GM18861 (cell line): Measurements from ENCODE around the gene PLCB1.

Experiments used
- ATAC-seq: cut with Tn5 transposase; IDR thresholded peaks from one replicate; pipeline ENCODE4 v1.9.1; 2021; ENCODE audit not compliant: unreplicated experiment

The PLCB1 gene

DNA sequence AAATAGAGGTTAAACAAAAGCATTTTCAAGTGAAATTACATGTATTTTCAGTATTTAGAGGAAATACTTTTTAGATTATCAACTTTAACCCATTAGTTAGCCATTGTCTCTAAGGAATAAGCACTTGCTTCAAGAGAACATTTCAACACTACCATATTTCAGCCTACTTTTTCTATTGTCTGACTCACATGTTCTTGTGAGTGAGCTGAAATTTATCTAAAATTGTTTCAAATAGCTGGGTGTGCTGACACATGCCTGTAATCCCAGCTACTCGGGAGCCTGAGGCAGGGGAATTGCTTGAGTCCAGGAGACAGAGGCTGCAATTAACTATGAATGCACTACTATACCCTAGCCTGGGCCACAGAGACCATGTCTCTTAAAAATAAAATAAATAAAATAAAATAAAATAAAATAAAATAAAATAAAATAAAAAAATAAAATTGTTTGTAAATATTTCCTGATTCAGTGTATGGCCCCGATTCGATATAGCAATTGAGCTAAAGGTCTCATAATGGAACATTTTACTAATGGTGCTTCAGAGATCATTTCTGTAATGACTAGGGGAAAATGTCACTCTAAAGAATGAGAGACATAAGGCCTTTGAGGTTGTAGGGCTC is 612.3 kb downstream of the PLCB1 start:
- ATAC-seq: no peak

DNA sequence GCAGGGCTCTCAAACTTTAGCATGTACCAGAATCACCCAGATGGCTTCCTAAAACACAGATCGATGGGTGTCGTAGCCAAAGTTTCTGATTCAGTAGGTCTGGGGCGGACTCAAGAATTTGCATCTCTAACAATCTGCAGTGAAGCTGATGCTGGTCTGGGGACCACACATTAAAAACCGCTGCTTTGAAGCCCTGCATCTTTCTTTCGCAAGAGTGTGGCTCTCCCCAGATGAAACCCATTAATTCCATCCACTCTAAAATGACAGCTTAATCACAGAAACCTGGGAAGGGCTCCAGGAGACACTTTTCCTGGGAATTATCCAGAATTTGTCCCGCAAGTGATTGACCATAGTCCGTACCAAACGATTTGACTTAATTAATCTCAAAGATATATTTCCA is 617.0 kb downstream of the PLCB1 start:
- no peak for ATAC-seq

DNA sequence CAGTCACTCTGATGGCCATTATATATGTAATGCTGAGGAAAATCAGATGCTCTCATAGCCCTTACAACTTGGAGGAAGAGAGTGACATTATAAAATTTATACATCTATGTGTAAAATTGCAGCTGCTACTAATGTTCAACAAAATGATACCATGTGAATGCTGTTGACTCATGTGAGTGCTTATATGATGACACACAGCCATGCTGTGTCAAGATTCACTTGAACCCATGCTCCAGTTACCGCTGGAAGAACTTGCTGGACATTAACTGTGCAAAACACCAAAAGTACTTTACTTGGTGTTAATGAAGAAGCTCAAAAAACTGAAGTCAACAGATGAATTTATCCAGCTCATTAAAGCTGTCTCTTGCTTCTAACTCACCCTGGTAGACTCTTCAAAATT is 617.9 kb downstream of the PLCB1 start:
- ATAC-seq: no peak

DNA sequence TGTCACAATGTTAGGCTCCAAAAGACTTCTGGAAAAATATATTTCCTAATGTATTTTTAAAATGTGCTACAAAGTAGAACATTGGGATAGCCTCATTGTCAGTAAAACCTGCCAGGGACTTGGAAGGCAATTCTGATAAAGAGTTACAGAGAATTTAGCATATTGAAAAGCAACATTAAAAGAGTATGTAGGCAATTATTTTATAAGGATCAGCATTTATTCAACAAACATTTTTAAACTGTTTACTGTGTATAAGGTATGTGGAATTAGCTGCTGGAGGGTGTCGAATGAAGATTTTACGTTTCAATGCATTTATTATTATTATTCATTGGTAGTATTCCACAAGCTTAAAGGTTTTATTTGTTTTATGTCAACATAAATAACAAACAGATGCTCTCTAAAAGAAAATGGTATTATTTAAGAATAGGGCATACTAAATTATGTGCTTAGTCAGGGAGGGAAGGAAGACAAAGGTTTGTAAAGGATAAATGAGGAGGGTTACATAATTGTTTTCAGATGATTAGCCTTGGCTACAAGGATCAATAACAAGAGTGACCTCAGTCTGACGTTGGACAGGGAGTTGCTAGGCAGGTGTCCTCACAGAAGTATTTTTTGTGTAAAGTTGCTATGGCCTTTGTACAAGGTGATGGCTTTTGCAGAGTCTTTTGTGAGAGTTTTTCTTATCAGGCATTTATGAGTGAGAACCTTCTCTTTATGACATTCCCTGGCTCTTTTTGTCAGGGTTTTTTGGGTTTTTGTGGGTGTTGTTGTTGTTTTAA is 623.5 kb downstream of the PLCB1 start:
- no peak for ATAC-seq

DNA sequence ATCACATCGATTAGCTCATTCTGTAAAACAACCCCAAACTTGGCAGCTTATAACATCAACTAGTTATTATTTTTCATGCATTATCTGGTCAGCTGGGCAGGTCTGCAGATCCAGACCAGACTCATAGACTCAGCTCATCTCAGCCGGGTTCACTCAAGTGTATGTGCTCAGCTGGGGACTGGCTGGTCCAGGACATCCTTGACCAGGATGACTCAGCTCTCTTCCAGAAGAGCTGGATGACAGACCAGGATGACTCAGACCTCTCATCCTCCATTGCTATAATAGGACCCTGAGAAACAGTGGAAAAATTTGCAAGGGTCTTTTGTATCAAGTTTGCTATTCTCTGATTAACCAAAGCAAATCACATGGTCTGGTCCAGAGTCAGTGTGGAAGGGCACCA is 624.3 kb downstream of the PLCB1 start:
- no peak for ATAC-seq

DNA sequence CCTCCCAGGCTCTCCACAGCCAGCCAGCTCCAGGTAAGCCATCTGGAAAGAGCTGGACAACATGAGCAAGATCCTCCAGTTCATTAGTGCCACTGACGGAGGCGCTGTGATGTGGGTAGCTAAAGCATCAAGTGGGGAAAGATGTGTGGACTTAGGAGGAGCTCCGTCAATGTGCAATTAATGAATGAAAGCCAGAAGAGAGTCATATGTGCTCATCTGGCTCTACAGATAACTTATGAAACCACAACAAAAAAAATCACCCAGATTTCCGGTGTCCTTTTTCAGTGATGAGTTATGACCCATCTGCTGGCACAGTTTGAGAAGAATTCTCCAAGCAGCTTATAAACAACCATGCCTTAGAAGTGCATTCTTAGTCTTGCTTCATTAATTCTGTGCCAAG is 625.1 kb downstream of the PLCB1 start:
- ATAC-seq: no peak

DNA sequence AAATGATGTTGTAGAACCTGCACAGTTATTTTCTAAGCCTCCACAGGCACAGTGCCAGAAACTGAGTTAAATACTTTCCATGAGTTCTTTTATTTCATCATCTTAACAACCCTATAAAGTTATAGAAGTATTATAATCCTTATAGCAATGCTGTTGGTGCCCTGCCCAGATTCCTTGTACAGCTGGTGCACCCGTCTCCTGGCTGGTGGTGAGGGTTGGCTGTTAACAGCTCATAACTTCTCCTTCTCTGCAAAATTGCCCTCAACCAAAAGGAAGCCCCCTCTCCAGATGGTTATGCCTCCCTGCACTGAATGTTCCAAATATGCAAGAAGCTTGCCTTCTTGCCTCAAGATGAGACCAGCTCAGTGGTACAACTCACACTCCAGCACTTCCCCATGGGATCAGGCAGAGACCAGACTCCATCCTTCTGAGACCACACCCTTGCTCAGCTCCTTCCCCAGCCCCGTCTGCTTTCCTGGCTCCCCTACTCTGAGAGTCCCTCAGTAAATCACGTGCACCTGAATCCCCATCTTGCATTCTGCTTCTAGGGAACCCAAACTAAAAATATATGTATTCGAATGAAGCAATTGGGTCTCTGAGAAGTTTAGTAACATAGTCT is 632.4 kb downstream of the PLCB1 start:
- no peak for ATAC-seq

DNA sequence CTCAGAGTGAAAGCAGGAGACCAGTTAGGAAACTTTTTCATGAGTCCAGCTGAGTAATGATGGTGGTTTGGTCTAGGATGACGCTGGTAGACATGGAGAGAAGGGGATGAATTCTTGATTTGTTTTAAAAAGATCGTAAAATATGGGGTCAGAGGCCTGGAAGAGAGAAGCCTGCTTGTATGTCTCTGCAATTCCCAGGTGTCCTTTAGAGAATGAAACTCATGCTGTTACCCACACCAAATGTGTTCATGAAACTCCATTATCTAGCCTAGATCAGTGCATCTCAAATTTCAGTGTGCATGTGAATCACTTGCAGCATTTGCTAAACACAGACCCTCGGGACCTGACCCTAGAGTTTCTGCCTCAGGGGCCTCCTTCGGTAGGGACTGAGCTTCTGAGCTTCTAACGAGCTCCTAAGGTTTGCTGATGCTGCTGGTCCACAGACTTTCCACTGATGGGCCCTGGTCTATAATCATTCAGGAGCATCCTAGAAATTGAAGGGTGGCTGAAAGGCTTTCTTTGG is 634.9 kb downstream of the PLCB1 start:
- no peak for ATAC-seq

DNA sequence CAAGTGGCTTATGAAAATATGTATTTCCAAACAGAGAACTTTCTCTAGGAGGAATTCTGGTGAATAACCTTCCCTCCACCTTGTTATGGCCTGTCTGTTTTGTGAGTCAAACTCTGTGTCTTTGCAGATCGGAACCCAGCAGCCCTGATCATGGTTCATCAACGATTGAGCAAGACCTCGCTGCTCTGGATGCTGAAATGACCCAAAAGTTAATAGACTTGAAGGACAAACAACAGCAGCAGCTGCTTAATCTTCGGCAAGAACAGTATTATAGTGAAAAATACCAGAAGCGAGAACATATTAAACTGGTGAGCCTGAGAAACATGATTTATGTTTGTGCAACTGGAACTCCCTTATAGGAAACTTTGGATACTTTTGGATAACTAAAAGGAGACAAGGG is 642.3 kb downstream of the PLCB1 start:
- ATAC-seq: no peak

DNA sequence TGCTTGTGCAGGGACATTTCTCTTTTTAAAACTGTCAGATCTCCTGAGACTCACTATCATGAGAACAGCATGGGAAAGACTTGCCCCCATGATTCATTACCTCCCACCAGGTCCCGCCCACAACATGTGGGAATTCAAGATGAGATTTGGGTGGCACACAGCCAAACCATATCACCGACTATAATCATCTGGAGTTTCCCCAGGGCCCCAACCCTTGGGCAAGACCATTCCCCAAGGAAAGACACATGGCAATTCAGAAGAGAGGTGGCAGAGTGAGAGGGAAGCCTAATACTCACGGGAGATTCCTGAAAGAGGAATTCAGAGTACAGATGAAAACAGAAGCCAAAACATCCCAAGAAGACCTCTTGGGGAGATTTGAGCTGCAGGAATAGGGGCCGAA is 645.8 kb downstream of the PLCB1 start:
- no peak for ATAC-seq

DNA sequence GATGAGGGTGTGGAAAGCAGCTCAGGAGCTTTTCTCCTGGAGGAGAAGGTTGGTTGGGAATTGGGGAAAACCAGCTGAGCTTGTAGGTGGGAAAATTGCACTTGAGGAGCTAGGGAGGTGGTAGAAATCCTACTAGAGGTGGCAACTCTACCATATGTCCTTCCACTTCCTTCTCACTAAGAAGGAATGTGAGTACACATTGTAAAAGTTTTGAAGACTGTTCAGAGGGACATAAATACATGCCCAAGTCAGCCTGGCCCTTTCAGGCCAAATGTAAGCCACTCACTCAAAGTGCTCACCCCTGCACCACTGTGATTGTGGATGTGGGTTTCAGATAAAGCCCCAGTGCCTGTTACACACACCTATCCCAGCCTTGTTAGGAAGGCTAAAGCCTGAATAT is 646.3 kb downstream of the PLCB1 start:
- no peak for ATAC-seq

DNA sequence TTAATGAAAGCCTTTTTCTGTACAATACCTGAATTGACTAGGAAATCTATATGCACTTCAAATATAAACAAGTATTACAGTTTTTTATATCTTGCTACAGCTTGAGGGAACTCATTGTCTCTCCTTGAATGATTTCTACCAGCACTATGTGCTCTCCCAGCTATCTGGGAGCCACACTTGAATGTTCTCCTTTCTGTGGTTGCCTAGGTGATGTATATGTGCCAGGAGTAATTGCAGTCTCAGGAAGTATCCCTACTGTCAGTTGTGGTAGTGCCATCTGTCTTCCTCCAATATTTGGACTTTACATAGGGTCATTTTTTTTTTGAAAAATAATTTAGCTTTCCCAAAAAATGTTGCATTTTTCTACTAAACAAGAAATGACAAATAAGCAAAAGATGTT is 648.8 kb downstream of the PLCB1 start:
- no peak for ATAC-seq

DNA sequence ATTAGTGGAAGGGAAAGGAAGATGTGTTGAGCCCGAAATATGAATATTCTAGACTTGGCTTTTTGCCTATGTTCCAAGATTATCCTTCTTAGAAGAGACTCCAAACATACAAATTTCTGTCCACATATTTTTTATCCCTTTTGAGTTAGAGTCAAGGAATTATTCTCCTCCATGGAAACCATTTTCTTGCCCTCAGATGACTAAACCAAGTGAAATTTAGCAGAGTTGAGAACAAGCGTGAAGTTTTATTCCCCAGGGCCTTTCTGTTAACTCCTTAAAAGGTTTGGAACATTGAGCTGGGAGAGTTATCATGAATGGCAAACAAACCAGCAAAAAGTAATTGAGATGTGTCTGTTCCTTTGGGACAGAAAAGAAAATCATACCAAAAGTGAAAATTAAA is 650.7 kb downstream of the PLCB1 start:
- ATAC-seq: no peak

DNA sequence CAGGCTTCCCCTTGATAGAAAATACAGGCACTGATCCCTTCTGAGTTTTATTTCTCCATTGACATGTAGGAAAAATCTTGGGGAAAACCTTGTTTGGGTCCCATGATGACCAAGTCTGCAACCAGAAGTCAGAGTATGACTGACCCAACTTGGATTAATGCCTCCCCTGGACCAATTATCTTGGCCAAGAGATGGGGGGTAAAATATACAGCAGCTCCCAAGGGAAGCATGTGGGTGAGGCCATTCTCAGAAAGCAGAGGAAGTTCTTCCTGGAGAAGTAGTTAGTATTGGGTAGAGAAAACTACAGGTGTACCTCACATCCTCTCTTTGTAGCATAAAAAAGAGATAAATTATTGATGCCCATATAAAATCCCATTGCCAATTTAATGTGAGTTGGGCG is 651.7 kb downstream of the PLCB1 start:
- ATAC-seq: no peak

DNA sequence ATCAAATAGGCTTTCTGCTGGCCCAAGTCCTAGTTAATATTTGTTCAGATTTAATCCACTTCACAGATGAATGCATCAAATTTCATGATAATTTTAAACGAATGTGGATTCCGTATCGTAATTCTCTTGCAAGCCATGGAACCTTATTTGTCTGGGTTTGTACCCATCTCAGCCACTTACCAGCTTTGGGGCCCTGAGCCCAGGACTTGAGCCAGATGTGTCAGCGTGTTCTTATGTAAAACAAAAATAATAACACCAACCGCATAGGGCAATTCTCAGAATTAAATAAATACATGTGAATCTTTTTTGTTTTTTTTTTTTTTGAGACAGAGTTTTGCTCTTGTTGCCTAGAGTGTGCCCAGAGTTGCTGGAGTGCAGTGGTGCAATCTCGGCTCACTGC is 654.3 kb downstream of the PLCB1 start:
- ATAC-seq: no peak

DNA sequence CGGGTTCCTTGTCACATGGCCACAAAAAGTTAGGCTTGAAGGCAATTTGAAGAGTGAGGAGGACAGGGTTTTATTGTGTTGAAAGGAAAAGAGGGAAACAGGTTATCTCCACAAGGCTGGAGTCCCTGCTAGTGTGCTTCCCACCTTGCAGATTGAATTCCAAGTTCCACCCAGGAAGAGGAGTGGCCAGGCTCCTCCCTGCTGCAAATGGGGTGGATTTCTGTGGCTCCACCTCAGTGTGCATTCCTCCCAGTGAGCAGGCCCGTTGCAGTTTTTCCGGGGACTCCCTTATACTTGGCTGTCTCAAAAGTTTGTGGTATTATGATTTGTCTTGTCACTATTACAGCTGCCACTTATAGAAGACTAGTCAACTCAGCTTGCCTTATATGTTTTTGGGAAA is 655.0 kb downstream of the PLCB1 start:
- ATAC-seq: no peak

DNA sequence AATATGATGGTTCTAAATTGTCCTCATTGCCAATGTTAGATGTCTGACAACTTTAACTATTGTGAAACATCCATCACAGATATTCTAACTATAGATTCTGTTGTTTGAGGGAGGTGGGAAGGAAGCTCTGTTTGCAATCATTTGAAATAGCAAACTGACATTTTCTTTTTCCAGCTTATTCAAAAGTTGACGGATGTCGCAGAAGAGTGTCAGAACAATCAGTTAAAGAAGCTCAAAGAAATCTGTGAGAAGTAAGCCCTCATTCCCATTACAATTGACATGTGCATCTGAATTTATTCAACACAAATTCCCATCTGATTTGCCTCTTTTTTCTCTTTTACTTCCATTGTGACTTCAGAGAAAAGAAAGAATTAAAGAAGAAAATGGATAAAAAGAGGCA is 656.2 kb downstream of the PLCB1 start:
- ATAC-seq: no peak

DNA sequence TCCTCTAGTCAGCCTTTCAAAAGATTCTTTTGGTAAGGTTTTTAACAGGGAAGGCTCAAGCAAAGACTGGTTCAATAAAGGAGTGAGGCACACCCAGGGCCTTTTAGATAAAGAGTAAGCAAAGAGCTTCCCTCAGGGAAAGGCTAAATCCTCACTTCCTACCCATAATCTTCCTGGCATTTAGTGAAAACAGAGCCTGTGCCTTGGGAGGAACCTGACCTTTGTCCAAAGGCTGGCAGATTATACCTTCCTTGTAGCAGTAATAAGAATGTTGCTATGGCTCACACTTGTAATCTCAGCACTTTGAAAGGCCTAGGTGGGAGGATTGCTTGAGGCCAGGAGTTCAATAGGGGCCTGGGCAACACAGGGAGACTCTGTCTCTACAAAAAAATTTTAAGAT is 656.8 kb downstream of the PLCB1 start:
- no peak for ATAC-seq

DNA sequence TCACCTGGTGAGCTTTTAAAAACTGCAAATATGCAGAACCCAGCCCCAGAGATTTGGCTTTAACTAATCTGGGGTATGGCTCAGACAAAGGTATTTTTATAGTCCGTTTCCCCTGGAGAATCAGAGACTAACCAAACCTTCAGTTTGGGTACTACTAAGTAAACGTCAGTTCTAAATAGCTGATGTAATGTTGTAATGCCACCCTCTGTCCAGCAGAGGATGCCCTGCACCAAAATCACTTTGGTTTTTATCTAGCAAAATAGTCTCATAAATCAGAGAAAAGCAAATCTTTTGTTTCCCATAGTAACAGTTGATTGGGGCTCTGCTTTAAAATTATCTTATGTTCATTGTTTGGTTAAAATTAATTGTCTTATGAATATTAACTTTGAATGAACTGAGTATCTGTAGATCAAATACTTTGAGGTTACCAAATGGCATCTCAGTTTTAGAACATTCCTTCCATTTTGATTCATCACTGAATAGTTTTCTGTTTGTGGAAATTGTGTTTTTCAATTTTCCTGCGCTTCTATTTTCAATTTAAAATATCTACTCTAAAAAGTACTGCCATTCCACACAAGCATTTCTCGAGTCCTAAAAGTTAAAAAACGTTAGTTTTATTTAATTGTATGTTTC is 658.5 kb downstream of the PLCB1 start:
- ATAC-seq: peak; percentile 75

DNA sequence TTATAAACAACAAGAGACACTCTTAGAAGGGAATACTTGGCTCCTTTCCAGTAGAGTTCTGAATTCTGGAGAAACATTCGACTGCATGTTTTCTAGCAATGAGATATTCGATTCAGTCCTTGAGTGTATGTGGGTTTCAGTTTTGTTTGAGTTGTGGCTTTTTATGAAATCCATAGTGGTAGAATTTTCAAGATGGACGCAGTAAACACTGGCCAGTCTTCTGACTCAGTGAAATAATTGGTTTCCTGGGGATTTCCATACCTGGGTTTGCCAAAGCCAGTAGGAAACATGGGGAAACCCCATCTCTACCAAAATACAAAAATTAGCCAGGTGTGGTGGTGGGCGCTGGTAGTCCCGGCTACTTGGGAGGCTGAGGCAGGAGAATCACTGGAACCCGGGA is 663.3 kb downstream of the PLCB1 start:
- no peak for ATAC-seq

DNA sequence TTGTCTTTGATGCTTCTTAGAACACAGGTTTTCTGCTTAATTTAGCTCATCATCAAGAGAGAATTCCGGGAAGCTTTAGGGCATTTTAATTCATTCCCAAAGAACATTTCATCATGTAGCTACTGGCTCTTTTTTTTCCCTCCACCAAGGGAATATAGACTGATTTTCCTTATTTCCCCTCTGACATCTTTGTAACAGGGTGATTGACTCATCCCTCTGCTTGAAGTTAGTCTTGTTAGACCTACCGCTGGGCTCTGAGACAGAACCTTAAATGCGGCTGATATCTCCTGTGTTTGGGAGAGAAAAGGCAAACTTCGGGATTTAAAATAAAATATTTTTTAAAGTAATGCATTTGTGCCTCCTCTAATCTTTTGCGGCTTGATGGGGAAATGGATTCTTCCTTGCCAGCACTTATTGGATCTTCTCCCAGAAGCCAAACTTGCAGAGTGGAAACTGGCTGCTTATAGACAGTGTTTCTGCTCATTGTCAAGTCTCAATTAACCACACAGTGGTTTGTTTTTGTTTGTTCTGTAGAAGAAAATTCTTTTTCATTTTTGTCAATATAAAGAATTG is 664.1 kb downstream of the PLCB1 start:
- ATAC-seq: no peak
